NCI-H460 (cell line): ENCODE results near the gene UBE2L3. TPM values are rescaled to one million over a fixed set of nuclear protein-coding genes. Genes with fewer than 3 reads are reported as not detected.
"Not testable (repeated sequence)": the region's sequence is repeated elsewhere in the genome, so short reads cannot be mapped to it uniquely, and the experiment has no call there.

Experiments used
- DNase-seq: peaks from one replicate; pipeline ENCODE4 v3.0.0-alpha.2; 2016; ENCODE audit warnings: low read depth; ENCODE audit errors: extremely low read depth
- total RNA-seq: library from RNA; depleted of rRNA; stranded (reverse); fragments of >200 nt; shearing (Covaris generic); gene quantifications from 2 replicates; pipeline ENCODE4 v1.2.3, GENCODE V29; 2014

Gene UBE2L3
- total RNA-seq, 1 experiment from 2014 or later = 62.5 TPM

DNA sequence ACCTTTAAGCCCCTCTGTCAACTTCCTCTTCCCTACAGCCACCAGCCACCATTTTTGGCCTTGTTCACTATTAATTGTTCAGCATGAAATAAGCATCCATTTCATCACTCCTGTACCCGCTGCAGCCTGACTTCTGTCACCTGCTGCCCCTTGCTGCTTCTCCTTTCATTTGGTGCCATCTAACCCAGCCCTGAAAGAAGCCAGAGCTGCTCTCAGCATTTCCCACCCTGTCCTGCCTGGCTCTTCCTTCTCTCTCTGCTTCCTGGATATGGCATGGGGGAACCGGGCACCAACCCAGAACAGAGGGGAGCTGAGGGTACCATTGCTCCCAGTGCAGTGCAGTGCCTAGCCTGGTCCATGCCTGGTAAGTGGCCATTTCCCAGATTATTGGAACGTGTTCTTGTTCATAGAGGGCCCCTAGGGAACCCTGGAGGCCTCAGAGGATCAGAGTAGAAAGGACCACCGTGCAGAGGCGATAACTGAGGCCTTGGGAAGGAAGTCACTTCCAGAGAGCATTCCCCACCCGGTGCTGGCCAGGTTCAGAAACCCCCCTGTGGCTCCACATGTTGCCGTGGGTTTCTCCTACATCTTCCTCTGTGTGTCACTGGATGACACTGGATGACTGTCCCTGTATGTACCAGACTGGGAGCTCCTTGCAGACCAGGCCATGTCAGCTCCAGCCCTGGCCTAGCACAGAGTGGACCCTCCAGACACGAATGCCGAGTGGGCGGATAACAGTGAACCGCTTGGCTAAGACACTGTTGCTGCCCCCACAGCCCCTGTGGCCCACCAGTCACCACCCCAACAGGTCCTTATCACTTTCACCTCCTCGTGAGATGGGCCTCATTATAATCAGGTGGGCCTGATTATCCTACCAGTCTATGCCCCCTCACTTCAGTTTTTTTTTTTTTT, 57.6 kb downstream of the UBE2L3 start:
- no peak for DNase-seq

DNA sequence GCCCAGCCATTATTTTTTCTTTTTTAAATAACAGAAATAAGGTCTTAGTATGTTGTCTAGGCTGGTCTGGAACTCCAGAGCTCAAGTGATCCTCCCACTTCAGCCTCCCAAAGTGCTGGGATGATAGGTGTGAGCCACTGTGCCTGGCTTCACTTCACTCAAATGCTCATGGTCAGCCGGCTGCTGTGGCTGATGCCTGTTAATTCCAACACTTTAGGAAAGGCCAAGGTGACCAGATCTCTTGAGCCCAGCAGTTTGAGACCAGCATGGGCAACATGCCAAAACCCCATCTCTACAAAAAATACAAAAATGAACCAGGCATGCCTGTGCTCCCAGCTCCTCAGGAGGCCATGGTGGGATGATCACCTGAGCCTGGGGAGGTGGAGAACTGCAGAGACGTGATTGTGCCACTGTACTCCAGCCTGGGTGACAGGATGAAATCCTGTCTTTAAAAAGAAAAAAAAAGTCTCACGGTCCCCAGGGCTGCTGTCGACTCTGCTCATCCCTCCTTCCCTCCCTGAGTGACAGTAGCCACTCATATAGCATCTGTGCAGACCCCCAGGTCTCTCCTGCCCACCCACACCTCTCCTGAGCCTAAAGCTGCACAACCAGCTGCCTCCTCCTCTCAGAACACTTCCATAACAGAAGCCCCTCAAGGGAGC, 58.7 kb downstream of the UBE2L3 start:
- no peak for DNase-seq

DNA sequence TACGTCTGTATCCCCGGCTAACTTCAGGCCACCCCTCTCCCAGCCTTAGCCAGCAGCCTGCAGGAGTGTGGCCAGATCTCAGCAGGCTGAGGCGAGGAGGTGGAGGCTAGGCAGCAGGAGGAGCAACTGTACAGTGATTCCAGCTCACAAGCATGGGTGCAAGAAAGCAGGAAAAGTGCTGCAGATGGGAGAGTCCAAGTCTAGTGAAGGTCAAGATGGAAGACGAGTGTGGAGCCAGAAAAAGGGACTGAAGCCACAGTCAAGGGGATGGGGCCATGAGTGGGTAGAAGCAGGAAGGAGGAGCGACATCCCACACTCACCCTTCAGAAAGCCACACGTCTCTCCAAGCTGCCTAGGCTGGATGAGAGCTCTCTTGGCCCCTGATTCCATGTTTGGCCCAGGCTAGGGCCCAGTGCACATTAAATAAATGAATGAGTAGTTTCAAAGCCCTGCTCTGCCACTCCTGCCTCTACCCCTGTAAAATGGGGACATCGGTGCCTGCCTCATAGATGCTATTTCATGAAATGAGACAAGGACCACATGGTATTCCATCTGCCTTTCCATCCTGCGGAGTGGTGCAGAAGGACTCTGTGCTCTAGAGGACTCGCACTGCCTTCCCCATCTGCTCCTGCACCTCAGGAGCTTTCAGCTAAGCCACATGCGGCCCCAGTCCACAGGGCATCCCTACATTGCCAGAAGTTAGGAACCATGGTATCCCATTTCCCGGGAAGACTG, 59.4 kb downstream of the UBE2L3 start:
- no peak for DNase-seq

DNA sequence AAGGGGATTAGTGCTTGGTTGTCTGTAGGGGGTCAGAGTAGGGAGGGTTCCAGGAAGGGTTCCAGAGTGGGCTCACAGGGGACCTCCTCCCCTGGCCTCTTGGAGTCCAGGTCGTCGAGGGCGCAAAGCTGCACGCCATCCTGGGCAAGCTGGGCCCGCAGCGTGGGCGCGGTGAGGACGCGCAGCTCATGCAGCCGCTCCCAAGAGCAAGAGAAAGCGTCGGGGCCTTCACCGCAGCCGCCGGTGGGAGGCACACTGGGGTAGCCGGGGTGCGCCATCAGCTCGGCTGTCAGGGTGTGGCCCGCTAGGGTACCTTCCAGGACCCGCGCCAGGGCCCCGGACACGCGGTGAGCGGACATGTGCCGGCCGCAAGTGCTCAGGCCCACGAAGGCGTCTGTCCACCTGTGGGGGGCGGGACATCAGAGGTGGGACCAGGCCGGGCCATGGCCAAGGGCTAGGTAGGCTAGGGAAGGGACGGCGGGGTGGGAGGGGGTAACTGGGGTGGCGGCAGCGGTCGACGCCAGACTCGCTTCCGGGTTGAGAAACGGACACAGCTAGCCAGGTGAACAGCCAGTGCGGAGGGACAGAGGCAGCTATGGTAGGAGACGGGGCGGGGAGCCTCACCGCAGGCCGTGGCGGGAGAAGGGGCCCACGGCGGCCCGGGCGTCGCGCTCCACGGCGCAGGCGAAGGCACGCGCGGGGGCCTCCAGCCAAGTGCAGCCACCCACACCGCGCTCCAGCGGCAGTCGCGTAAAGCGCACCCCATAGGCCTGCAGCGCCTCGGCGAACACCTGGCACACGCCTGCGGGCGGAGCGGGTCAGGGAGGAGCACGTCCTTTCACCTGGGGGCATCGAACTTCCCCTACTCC, 61.1 kb downstream of the UBE2L3 start:
- DNase-seq = no peak

DNA sequence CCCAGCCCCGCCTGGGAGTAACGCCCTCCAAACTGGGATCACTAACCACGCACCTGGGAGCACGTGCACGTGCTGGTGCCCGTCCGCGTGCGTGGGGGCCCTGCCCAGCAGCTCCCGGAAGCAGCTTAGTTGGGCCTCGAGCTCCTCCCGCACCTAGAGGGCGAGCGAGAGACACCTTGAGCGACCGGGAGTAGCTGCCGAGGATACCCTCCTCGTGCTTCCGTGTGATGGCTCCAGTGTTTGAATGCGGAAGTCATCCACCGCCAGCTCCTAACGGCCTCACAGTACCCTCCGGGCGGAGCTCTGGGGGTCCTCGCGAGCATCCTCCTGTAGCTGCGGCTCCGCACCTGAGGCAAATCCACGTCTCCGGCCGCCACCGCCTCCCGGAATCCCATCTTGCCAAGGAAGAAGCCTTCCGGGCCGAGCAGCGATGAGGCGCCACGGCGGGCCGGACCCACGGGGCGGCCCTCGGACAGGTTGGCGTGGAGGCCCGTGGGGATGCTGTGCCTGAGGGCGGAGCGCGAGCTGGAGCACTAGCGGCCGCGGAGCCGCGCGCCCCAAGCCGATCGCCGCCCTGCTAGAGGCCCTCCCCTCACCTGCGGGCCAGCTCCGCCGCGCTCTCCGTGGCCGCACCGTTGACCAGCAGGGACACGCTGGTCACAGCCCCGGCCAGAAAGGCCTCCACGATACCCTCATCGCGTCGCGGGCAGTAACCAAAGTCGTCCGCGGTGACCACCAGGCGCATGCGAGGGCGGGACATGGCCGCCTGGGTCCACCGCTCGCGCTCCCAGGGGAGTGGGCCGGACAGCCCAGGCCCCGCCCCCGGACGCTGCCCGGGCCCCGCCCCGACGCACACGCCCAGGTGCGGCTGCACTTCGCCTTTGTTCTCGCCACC, 62.0 kb downstream of the UBE2L3 start, which contains the start of gene YDJC:
TSS of gene YDJC (minus strand) at position 768 of the 895 bp plus-strand sequence. CDS start at position 760, 8 bp downstream.
- peak; percentile 84 for DNase-seq

DNA sequence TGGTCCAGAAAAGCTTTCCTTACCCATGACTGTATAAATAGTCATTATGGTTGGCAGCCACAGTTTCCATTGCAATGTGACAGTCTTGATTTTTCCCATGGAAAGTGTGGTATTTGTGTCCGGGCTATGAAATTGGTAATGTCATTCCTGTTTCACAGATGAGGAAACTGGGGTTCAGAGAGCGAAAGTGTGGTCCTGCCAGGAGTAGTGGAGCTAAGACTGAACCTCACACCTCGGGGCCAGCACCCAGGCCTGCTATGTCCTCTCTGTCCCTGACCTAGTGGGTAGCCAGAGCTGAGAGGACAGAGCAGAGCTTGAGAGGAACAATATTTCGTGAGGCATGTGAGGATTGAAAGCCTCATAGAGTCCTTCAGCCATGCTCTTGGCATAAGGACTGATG, 63.5 kb downstream of the UBE2L3 start:
- DNase-seq = no peak

DNA sequence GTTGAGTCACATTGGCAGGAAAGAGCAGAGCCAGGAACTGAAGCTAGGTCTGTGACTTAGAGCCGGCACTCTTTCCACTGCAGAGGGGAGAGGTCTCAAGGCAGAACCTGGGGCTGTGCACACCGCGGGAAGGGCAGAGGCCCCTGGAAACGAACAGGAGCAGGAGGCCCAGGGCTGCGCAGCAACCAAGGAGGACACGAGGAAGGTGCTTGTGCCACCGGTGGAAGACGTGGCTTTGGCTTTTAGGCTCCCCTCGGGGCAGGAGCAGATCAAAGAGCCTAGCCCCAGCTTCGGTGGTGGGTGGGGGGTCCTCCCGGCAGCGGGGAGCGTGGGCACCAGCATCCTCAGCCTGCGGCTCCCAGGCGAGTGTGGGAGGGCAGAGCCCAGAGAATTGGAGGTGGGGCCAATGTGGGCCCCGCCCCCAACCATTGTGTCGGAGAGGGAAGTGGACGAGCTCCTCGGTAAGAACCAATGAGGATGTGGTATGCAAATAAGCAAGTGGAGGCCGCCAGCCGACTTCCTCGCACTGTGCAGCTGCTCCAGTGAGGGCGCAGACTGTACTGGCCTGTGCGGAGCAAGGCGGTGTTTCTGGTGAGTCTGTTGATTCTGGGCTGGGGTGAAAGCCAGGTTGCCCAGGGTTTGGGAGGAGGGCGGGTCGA, 64.9 kb downstream of the UBE2L3 start, which contains the start of gene CCDC116:
TSS of gene CCDC116 (plus strand) at position 524 of the 659 bp plus-strand sequence. CDS start 422 bp downstream, outside the sequence.
- no peak for DNase-seq

DNA sequence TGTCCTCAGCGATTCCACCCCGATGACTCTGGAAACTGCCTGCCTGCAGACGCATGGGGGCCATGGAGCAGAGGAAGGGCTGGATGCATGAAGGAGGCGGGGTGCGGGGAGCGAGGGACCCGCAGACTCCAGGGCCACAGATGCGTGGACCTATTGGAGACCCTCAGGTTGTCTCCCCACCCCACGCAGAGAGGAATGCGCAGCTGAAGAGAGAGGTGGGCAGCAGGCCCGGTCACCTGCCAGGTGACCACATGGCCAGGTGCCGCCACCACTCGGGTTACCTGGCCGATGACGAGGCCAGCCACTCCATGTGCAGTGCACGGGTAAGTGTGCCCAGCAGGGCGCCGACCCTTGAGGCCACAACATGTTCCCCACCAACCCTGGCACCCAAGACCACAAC, 65.4 kb downstream of the UBE2L3 start:
- DNase-seq = no peak

DNA sequence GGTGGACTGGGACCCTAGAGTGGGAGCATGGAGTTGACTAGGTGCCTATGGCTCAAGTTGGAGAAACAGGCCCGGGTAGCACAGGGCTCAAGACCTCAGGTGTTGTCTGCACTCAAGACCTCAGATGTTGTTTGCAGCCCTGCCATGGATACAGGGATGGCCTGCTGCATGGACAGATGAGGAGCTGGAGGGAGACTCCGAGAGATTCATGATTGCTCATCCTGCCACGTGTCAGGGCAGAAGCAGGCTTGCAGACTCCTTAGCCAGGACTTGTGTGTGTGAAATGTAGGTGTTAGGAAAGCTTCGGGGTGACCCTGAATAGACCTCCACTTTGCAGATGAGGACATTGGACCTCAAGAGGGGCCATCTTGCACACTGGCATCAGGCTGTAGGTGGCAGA, 66.0 kb downstream of the UBE2L3 start:
- DNase-seq = no peak

DNA sequence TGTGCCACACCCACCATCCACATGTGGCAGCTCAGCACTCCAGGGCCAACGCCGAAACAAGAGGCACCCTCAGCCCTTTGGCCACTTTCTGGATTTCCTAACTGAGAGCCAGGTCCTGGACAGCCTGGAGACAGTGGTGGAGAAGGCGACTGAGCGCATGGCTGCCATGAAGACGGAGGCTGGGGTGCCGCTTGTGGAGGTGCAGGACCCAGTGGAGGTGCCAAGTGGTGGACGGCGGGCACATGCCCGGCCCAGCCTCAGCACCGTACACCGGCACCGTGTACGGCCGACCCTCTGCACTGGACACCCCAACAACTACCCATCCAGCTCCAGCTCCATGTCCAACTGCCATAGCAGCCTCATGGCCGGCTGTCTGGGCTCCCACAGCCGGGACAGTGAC, 66.6 kb downstream of the UBE2L3 start:
- no peak for DNase-seq

DNA sequence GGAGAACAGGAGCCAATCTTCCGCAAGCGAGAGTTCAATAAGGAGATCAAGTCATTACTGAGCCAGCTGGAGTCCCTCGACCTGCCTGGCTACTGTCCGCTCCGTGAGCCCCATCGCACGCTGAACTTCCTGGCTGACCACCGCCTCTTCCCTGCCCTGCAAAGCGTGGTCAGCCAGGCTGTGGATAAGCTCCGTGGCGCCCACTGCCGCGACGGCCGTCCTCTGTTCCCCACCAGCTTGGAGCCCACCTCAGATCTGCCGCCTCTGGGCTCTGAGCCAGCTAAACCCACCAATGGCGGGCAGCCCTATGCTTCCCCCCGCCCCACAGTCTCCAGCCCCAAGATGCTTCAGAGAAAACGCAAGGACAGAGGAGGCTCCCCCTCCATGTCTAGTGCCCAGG, 67.3 kb downstream of the UBE2L3 start:
- no peak for DNase-seq

DNA sequence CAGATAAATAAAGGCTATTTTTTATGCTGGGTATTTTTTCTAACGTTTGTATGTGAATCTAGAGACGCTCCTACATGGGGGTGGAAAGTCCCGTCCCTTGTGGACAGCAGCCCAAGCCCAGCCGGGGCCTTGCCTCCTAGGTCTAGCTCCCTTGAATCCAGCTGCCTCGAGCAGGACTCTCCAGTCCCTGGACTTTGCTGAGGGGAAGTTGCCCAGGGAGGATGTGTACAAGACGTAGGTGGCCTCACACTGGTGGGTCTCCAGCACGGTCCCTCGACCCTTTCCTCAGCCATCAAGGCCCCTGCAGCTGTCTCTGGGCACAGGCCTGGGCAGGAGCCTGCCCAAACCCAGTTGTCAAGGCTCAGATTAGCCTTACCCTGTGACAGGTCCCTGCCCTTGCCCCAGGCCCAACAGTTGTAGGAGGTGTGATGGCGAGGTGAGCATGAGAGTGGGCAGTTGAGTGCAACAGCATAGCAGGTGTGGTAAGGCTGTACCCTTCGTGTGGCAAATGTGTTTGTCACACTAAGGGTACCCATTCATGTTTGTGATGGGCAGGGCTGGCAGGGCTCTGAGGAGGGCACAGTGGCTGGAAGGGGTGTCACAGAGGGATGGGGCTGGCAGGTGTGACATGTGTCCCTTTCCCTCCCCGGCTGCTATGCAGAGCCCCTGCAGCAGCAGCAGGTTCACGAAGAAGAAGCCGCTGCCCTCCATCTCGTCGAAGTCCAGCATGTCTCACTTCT, 68.4 kb downstream of the UBE2L3 start:
- DNase-seq = no peak

DNA sequence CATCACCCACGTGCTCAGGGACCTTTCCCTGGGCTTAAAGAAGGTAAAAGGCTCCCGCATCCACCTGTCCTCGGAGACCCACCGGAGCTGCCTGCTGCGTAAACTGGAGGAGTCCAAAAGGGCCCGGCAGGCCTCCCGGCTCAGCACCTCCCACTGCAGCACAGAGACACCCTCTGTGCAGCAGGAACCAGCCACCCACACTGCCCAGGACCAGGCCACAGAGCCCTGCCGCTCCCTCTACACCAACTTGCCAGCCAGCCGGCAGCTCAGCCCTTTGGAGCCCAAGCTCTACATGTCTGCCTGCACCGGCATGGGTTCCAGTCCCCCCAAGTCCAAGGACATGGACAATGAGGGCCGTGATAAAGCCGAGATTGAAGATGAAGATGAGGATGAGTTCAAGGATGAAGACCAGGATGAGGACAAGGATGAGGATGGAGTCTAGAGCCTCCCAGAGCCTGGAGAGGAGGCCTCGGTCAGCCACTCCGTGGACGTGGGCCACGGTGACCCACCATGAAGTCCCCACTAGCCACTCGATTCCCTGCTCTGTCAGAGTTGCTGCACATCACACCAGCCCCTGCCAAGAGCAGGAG, 69.2 kb downstream of the UBE2L3 start:
- no peak for DNase-seq

DNA sequence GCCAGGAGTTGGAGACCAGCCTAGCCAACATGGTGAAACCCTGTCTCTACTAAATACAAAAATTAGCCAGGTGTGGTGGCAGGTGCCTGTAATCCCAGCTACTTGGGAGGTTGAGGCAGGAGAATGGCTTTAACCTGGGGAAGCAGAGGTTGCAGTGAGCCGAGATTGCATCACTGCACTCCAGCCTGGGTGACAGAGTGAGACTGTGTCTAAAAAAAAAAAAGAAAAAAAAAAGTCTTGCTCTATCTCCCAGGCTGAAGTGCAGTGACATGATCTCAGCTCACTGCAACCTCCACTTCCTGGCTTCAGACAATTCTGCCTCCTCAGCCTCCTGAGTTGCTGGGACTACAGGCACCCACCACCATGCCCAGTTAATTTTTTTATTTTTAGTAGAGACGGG, 69.9 kb downstream of the UBE2L3 start:
- not testable (repeated sequence) for DNase-seq

DNA sequence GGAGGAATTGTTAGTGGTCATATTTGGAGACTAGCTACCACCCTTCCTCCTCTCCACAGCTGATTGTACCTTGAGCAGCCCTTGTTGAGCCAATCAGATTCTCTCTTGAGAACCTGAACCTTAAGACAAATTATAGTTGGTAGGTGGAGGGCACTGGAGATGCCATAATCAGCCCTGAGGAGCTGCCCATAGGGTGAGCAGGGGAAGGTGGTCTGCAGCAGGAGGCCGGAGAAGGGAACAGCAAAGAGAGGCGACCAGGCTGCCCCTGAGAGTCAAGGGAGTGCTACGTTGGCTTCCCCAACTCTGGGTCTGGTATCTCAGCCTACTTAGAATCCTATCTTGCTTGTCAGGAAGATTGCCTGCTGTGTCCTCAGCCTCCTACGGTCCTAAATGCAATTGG, 71.8 kb downstream of the UBE2L3 start:
- DNase-seq = no peak

DNA sequence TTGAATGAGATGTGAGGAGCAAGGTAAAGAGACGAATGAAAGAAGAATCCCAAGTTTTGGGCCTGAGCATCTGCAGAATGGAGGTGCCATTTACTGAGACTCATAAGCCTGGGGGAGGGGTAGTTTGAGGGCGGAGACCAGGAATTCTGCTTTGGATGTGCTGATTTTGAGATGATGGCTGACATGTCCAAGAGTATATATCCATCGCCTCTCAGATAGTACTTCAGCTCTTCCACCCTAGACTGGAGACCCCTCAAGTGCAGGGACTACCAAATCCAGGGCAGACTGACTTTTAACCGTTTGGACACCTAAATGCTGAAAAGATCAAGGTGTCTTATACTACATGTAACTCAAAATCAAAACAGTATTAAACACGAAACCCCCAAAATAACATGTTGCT, 73.3 kb downstream of the UBE2L3 start:
- no peak for DNase-seq

DNA sequence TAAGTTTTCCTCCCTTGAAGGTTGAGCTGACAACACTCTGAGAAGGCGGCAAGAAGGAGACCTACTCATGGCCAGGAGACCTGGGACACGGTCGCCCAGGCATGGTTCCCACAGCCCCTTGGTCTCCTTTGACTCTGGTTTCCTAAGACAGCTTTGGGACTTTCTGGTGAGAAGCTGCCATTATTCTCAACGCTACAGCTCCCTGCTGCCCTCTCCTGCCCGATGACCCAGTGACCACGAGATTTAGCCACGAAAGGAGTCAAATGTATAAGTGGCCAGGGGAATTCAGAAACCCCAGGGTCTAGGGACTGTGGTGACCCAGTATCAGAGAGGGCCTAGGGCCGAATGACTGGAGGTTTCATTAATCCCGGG, 73.9 kb downstream of the UBE2L3 start:
- peak; percentile 50 for DNase-seq
